Stomach (tissue), 4 donors: ENCODE data around the gene HPCAL4.

ENCODE experiments used
- POLR2A ChIP-seq, 4 donors: fragments of 450-650 bp; IDR thresholded peaks; one replicate each; pipeline ENCODE4 v1.6.1; 2016; ENCODE audit warnings: antibody characterized with exemption in 4 of 4, control low read depth in 2 of 4, mild to moderate bottlenecking in 1 of 4, moderate library complexity in 1 of 4
- POLR2AphosphoS5 ChIP-seq, 3 donors: sonication (generic); formaldehyde crosslinking; IDR thresholded peaks; one replicate each; pipeline ENCODE4 v1.6.1; 2016; ENCODE audit warnings: antibody characterized with exemption in 3 of 3
- TF ChIP-seq, protein P1 (sequence below), 7 experiments: fragments of 450-650 bp in 4 of 7; fragments of 200-600 bp in 3 of 7; sonication (generic) in 3 of 7; IDR thresholded peaks; one replicate each; pipeline ENCODE4 v1.5.1; 2016 to 2019; ENCODE audit warnings: antibody characterized with exemption in 7 of 7, control low read depth in 2 of 7, mild to moderate bottlenecking in 1 of 7

DNA sequence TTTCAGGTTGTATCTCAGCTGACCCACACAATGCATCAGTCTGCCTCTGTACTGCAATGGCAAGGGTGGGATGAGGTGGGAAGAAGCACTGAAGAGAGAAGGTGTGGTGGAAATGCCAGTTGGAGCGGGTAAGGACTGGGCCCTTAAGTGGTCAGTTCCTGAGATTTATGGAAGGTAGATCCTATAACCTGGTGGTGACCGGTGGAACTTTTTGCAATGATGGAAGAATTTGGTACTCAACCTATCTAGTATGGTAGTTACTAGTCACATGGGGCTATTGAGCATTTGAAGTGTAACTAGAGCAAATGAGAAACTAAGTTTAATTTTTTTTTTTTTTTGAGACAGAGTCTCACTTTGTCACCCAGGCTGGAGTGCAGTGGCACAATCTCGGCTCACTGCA, 8.2 kb upstream of the HPCAL4 start:
- TF ChIP-seq POLR2AphosphoS5 (IDR thresholded peaks at IDR 0.05) (no peak), POLR2A (IDR thresholded peaks at IDR 0.05) (no peak)
- TF ChIP-seq, protein P1, sequence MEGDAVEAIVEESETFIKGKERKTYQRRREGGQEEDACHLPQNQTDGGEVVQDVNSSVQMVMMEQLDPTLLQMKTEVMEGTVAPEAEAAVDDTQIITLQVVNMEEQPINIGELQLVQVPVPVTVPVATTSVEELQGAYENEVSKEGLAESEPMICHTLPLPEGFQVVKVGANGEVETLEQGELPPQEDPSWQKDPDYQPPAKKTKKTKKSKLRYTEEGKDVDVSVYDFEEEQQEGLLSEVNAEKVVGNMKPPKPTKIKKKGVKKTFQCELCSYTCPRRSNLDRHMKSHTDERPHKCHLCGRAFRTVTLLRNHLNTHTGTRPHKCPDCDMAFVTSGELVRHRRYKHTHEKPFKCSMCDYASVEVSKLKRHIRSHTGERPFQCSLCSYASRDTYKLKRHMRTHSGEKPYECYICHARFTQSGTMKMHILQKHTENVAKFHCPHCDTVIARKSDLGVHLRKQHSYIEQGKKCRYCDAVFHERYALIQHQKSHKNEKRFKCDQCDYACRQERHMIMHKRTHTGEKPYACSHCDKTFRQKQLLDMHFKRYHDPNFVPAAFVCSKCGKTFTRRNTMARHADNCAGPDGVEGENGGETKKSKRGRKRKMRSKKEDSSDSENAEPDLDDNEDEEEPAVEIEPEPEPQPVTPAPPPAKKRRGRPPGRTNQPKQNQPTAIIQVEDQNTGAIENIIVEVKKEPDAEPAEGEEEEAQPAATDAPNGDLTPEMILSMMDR (IDR thresholded peaks at IDR 0.05), result no peak
